IPS-NIHi11 (cell line): ENCODE results near the gene PARP14.
A peak's percentile ranks its signal among the peaks of the same experiment; 100 is the strongest.
"Not testable (repeated sequence)": the region's sequence is repeated elsewhere in the genome, so short reads cannot be mapped to it uniquely, and the experiment has no call there.

Source experiments
- DNase-seq: peaks from one replicate; pipeline ENCODE4 v3.0.0; 2012; ENCODE audit warnings: mixed read lengths, low spot score

PARP14 gene

DNA sequence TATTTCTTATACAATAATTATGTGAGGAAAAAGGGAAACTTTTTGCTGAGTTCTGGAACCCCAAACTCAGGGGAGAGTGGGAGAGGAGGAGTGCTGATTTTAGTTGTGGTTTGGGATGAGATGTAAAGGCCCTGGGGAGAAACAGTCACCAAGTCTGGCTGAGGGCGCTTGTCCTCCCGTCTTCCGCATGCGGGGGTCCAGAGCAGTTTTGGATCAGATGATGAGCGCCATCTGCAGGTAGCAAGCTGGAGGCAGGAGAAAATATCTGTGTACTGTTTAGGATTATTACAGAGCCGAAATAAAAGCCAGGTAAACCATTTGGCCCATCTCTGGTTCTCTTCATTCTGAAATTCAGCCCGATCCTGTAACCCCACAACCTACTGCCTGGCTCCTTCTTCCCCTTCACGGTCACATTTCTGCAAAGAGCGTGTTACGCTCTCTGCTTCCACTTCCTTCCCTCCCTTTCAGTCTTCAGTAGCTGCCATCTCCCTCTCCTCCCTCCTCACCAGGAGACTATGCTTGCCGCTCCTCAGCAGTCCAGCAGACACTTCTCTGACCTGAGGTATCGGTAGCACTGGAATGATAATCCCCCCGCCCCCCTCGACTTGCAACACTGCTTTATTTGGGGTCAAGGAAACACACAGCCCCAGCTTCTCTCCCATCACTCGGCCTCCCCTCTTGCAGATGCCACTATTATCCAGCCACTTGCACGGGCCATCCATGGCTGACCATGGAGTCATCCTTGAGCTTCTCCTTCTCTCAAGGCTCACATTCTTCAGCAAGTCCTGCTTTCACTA, 1.4 kb upstream of the PARP14 start:
- peak; percentile 80 for DNase-seq

GRCh38 chr3:122679882-122680474, 661 bp upstream of the PARP14 start:
- DNase-seq: no peak

DNA sequence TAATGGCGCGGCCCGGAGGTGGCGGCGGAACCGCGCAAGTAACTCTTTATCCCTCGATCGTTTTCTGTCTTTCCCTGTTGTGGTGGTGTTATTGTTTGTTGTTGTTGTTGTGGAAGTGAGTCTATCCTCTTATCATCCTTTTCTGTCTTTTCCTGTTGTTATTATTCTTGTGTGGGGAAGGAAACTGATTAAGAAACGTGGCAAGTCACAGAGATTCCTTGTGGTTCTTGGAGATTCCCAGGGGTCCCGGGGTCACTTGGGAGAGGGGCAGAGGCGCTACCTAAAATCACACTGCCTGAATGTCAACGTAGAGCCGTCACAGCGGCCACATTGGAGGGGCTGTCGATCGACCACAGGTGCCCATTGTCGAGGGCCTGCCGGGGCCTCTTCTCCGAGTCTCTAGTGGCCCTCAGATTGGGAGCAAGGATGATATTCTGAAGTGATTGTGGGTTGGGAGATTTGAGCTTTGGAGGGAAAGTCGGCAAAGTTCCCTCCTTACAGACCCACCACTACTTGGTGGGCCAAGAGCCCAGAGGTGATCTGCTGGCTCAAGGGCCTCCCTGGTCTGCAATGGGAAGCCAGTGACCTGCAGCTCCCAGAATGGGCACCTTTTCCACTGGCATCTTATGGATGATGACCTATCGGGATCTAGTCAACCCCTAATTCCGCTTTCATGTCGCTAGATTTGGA, 790 bp downstream of the PARP14 start:
- DNase-seq: peak; percentile 22

GRCh38 chr3:122681974-122682409, 1.4 kb downstream of the PARP14 start:
- no peak for DNase-seq

DNA sequence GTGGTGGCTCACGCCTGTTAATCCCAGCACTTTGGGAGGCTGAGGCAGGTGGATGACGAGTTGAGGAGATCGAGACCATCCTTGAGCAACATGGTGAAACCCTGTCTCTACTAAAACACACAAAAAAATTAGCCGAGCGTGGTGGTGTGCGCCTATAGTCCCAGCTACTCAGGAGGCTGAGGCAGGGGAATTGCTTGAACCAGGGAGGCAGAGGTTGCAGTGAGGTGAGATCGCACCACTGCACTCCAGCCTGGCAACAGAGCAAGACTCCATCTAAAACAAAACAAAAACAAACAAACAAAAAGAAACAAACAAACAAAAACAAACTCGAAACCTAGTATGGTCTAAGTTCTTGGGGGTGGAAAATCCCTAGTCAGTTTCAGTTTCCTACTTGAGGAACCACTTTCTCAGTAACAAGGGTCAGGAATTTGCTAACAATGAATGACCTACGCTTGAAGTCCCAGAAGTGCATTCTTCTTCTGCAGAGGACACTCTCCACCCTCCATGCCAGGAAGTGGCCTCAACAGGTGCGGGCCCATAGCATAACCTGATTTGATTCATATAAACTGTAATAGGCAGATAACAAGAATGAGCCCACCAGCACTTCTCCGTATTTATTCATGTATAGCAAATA, 2.3 kb downstream of the PARP14 start:
- not testable (repeated sequence) for DNase-seq

GRCh38 chr3:122687298-122687697, 6.7 kb downstream of the PARP14 start:
- DNase-seq: no peak

GRCh38 chr3:122688996-122689395, 8.4 kb downstream of the PARP14 start:
- DNase-seq: no peak

DNA sequence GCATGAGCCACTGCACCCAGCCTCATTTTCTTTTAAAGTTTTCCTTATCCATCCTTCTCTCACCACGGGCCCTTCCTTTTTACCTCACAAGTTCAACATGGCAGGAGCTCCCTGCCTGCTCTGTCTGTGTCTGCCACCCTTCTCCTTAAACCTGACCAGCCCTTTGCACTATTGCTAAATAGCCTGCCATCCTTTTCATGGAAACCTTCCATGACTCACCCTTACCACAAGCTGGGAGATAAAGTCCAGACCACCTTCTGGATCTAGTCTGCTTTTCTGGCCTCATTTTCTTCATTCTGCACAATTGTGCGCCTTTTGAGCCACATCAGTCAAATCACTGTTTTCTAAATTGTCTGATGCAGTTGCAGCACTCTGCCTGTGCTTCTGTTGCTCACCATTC, 8.9 kb downstream of the PARP14 start:
- DNase-seq: no peak

DNA sequence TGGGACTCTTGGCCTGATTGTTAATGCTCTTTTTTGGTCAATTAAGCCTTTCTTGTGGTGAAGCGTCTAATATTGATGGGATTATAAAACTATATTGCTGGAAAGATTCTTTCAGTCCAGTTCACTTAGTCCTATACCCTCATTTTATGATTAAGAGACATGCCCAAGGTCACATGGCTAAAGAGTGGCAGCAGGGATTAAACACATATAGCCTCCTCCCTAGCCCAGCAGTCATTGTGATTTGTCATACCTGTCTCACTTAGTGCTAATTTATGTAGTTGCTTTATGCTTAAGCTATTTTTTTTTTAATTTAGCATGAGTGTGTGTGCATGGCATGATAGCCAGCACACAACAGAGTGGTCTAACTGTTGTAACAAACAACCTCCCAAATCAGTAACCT, 9.5 kb downstream of the PARP14 start:
- no peak for DNase-seq

DNA sequence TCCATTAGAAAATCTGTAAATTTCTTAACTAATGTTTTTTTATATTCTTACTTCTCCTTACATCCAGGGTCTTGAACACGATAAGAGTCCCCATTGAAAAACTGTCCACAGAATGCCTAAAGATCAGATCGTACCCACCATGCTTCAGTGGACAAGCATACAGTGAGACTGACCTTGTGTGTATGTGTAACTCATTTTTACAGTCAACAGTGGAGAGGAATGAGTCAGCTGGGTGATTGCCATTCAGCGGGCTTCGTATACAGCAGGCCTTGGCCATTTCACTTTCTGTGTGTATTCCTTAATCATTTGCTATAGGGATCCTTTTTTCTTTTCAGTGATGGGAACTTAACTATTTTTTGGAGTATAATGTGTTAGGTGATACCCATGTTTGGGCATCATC, 10.6 kb downstream of the PARP14 start:
- DNase-seq: no peak

GRCh38 chr3:122692674-122693073, 12.0 kb downstream of the PARP14 start:
- no peak for DNase-seq

DNA sequence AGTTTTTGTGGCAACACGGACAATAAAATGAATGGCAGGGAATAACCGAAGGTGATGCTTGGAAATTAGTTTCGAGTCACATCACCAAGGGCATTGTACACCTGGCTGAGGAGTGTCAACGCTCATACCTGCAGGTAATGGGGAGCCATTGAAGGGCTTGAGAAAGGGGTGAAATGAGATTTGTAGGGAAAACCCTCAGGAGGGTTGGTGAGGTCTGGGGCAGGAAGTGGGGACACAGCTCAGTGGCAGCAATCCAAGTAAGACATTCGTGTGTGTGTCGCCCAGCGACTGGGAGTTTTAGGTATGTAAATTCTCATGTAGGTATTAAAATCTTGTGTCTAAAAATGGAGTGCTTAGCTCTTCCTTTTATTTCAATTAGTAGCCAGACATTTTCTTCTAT, 14.3 kb downstream of the PARP14 start:
- no peak for DNase-seq

GRCh38 chr3:122695927-122696561, 15.4 kb downstream of the PARP14 start:
- DNase-seq: no peak

DNA sequence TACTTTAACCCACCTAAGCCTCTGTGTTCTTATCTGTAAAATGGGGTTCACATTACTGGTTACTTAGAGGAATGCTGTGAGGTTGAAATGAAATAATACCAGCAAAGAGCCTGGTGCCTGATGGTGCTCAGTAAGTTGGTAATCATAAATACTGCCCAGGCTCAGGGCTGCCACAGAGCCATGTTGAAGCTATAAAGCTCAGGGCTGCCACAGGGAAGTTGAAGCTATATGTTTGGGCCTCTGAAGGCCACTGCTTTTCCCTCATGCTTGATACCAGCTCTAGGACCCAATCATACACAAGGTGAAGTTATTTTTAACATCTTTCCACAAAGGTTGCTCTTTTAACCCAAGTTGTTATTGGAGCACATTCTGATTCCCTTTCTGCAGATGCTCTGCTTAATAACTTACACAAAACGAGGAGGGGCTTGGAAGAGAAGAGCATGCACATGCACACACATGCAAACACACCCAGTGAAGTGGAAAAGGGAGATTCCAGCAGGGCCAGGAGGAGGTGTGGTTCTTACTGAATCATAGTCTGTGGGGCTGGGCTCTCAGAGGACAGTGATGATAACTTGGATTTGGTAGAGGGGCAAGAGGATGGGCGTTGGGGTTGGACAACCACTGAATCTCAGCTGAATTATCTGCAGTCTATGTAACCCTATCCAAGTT, 17.4 kb downstream of the PARP14 start:
- DNase-seq: no peak

DNA sequence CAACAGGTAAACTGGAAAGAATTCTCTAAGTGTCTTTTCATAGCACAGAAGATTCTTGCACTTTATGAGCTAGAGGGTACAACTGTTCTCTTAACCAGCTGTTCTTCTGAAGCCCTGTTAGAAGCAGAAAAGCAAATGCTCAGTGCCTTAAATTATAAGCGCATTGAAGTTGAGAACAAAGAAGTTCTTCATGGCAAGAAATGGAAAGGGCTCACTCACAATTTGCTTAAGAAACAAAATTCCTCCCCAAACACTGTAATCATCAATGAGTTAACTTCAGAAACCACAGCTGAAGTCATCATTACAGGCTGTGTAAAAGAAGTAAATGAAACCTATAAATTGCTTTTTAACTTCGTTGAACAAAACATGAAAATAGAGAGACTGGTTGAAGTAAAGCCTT, 19.6 kb downstream of the PARP14 start:
- no peak for DNase-seq

- DNase-seq: no peak
Measured at GRCh38 chr3:122705379-122705778, 24.7 kb downstream of the PARP14 start.

DNA sequence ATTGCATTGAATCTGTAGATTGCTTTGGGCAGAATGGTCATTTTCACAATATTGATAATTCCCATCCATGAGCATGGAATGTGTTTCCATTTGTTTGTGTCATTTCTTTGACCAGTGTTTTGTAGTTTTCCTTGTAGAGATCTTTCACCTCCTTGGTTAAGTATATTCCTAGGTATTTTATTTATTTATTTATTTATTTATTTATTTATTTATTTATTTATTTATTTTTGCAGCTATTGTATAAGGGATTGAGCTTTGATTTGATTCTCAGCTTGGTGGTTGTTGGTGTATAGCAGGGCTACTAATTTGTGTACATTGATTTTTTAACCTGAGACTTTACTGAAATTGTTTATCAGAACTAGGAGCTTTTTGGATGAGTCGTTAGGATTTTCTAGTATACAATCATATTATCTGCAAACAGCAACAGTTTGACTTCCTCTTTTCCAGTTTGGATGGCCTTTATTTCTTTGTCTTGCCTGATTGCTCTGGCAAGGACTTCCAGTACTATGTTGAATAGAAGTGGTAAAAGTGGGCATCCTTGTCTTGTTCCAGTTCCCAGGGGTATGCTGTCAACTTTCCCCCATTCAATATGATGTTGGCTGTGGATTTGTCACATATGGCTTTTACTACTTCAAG, 30.1 kb downstream of the PARP14 start:
- DNase-seq: not testable (repeated sequence)

DNA sequence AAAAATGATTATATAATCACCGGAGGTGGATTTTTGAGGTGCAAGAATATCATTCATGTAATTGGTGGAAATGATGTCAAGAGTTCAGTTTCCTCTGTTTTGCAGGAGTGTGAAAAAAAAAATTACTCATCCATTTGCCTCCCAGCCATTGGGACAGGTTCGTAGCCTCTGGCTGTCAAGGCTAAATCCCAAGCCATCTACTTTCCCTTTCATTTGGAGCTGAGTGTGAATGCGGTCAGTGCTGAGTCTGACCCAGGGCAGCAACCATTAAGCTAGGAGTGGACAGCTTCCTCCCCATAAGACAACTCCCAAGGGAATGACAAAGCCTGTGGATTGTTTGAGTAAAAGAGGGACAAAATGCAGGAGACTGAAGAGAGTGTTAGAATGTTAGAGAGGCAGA, 33.6 kb downstream of the PARP14 start:
- DNase-seq: no peak

GRCh38 chr3:122716667-122717066, 36.0 kb downstream of the PARP14 start:
- no peak for DNase-seq

DNA sequence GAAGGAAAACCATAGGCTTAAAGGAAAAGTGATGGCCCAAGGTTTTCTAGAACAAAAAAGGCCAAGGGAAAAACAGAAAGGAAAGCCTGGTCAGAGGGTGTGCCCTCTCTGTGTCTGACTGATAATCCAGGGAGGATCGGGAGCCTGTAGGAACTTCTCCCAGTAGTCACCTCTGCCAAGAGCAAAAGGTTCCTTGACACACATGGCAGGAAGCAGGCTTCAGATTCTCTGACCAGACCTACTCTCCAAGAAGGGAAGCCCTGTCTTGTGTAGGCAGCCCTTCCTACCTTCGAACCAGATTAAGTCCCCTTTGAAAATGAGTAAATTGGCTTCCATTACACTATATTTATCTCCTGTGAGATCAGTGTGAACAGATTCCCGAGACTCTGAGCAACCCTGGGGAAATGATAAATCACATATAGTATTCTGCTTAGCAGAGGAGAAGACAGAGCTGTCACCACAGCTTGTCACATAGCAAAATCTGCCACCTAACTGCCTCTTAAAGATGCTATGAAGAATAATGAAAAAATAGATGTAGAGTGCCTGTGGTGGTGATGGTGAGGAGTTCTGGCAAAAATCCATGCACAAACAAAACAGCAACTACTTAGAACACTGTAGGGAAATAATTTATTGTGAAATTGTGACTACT, 38.8 kb downstream of the PARP14 start:
- DNase-seq: no peak

DNA sequence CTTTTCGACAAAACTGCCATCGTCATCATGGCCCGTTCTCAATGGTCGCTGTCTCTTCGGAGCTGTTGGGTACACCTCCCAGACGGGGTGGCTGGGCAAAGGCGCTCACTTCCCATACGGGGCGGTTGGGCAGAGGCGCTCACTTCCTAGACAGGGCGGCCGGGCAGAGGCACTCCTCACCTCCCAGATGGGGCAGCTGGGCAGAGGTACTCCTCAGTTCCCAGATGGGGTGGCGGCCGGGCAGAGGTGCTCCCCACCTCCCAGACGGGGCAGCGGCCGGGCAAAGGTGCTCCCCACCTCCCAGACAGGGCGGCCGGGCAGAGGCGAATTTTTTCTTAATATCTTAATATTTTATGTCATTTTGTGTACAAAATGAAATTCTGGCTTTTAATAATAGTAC, 44.5 kb downstream of the PARP14 start:
- no peak for DNase-seq
